Dermis microvascular lymphatic vessel endothelial cell (primary cell): ENCODE measurements around the gene NOC4L. TPM values are rescaled to one million over a fixed set of nuclear protein-coding genes. Genes with fewer than 3 reads are reported as not detected.
"Not testable (repeated sequence)": the region's sequence is repeated elsewhere in the genome, so short reads cannot be mapped to it uniquely, and the experiment has no call there.

Experiments
- DNase-seq, 2 donors: peaks; one replicate each; pipeline versions ENCODE4 v3.0.0 to v3.0.0-alpha.2; 2010; ENCODE audit warnings: low read depth in 2 of 2
- total RNA-seq: library from RNA; depleted of rRNA; stranded (reverse); fragments of >200 nt; gene quantifications from 2 replicates; pipeline ENCODE4 v1.2.1, GENCODE V29; 2014

The NOC4L gene
- total RNA-seq, 1 donor from 2014 or later: 12.3 TPM

- DNase-seq: no peak
Measured at GRCh38 chr12:132142679-132143335, 1.4 kb upstream of the NOC4L start.

DNA sequence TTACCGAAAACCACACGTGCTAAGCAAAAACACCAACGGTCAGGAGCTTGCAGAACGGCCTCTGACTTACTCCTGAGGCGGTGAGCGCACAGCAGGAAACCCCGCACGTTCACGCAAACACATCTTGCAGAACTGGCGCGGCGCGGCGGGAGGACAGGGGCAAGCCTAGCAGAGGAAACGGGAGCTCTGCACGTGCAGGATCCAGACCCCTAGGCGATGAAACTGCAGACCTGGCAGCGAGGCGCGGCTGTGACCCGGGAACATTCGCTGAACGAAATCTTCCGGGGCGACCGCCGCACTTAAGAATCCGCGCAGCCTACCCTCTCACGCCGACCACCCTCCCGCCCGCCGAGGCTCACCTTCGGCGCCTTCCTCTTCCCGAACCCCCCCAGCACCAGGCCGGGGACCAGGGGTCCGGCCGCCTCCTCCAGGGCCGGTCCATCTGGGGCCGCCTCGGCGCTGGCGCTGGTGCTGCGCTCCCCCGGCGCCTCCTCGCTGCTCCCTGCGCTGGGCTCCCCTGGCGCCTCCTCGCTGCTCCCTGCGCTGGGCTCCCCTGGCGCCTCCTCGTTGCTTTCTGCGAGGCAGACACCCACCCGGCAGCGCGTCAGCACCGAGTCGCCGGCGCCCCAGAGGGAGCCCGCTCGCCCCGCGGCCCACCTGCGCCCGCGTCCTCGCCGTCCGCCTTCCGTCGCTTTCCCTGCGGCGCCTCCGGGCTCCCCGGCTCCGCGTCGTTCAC is 753 bp upstream of the NOC4L start:
- DNase-seq: peak in 1 of 2 donors; percentile 28

- DNase-seq: peak in 1 of 2 donors; percentile 17
Measured at GRCh38 chr12:132144810-132145168, 532 bp downstream of the NOC4L start.

DNA sequence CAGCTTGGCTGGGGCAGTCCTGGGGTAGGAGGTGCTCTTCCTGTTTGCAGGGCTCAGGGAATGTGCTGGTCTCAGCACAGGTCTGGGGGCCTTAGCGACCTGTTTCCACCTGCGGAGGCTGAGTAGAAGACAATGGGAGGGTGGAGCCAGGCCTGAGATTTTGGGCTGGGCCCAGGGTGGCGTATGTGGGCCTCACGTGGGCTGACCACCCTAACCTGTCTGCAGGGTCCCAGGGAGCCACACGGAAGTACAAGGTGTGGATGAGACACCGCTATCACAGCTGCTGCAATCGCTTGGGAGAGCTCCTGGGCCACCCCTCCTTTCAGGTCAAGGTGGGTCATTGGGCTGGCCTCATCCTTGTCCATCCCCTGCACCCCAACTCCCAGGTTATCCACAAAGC is 1.1 kb downstream of the NOC4L start:
- DNase-seq: no peak

DNA sequence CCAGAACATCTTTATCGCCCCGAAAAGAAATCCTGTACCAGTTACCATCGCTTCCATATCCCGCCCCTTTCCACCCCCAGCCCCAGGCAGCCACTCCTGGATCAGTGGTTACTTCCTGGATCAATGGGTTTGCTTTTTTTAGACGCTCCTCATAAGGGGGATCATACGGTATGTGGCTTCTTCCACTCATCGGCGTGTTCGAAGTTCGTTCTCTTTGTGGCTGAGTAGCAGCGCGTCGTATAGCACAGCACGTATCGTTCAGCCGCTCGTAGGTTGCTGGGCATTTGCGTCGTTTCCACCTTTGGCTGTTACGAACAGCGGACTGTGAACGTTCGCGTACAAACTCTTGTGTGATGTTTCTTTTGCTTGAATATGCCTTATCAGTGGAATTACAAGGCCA is 1.8 kb downstream of the NOC4L start:
- DNase-seq: no peak

DNA sequence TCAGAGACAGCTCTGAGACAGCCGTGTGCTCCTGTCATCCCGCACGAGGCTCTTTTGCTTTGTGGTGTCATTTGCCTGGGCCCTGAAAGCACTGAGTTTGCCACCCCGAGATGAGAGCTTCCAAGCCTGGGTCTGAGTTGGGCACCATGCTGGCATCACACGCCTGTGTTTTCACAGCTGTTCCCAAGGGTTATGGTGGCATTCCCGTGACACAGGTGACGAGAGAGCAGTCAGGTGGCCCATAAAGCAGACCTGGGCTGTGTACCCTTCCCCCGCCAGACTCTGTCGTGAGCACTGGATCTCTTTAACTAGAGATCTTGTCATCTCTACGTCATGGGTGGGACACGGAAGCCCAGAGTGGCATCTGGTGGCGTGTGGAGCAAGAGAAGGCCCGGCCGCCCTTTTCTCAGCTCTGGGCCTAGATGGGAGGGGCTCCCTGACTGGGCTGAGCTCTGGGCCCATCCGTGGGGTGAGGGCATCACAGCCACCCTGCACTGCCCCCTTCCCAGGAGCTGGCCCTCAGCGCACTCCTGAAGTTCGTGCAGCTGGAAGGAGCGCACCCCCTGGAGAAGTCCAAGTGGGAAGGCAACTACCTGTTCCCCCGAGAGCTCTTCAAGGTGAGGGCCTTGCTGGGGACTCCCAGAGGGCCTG is 2.6 kb downstream of the NOC4L start:
- no peak for DNase-seq

DNA sequence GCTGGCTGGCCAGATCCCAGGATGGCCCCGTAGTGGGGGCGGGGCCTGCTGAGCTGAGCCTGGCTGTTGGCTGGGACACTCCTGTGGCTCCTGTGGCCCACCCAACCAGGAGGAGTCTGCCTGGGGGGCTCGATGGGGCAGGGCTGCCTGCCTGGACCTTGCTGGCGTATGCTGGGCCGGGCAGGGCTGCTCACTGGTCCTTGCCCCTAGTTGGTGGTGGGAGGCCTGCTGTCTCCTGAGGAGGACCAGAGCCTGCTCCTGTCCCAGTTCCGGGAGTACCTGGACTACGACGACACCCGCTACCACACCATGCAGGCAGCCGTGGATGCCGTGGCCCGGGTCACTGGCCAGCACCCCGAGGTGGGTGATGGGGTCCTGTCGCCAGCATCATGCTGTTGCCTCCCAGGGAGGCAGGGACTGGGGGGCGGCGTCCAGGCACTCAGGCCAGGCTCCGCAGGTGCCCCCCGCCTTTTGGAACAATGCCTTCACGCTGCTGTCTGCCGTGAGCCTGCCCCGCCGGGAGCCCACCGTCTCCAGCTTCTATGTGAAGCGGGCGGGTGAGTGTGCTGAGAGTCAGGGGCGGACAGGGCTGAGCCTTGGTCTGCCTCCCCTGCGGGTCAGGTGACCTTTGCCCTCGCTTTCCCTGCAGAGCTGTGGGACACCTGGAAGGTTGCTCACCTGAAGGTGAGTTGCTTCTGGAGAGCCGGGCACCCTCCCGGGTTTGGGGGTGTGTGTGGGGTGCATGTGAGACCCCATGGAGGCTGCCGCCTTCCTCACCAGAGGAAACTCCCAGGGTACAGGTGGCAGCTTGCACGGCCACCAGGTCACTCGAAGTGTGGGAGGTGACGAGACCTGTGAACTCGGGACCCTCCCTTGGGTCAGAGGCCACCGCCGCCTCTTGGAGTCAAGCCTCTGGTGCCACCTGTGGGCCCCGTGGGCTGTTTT is 3.4 kb downstream of the NOC4L start:
- no peak for DNase-seq

- no peak for DNase-seq
Measured at GRCh38 chr12:132148368-132149045, 4.2 kb downstream of the NOC4L start.

DNA sequence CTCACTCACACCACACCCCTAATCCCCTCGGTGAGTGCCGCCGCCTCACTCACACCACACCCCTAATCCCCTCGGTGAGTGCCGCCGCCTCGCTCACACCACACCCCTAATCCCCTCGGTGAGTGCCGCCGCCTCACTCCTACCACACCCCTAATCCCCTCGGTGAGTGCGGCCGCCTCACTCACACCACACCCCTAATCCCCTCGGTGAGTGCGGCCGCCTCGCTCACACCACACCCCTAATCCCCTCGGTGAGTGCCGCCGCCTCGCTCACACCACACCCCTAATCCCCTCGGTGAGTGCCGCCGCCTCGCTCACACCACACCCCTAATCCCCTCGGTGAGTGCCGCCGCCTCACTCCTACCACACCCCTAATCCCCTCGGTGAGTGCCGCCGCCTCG is 5.3 kb downstream of the NOC4L start:
- not testable (repeated sequence) for DNase-seq

GRCh38 chr12:132150780-132151144 is 6.5 kb downstream of the NOC4L start:
- DNase-seq: no peak

GRCh38 chr12:132151145-132151765 is 7.0 kb downstream of the NOC4L start:
- DNase-seq: no peak

- no peak for DNase-seq
Measured at GRCh38 chr12:132151766-132152410, 7.6 kb downstream of the NOC4L start.

GRCh38 chr12:132152411-132152821 is 8.2 kb downstream of the NOC4L start:
- no peak for DNase-seq

DNA sequence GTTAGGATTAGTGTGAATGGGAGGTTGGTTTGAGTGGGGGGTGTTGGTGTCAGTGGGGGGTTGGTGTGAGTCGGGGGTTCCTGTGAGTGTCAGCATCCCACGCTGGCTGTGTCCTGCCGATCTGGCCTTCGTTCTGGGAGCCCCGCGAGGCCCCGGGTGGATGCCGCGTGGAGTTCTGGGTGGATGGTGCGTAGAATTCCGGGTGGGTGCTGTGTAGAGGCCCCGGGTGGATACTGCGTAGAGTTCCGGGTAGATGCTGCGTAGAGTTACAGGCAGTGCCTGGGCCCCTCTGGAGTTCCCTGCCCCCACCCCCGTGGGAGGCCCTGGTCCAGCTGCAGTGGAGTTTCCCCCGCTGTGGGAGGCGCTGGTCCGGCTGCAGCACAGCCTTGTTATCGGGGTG is 8.7 kb downstream of the NOC4L start:
- DNase-seq: no peak

- peak; percentile 50 to 72 for DNase-seq
Measured at GRCh38 chr12:132153501-132154340, 9.5 kb downstream of the NOC4L start.

GRCh38 chr12:132154341-132154761 is 10.1 kb downstream of the NOC4L start:
- DNase-seq: no peak

GRCh38 chr12:132154941-132155770 is 10.9 kb downstream of the NOC4L start:
- peak; percentile 33 to 42 for DNase-seq
